ENCODE results near the gene PDCD1LG2. TPM values are rescaled to one million over a fixed set of nuclear protein-coding genes. Genes with fewer than 3 reads are reported as not detected.

The PDCD1LG2 gene
- total RNA-seq, 1 experiment from 2014 or later: 0.47 TPM

DNA sequence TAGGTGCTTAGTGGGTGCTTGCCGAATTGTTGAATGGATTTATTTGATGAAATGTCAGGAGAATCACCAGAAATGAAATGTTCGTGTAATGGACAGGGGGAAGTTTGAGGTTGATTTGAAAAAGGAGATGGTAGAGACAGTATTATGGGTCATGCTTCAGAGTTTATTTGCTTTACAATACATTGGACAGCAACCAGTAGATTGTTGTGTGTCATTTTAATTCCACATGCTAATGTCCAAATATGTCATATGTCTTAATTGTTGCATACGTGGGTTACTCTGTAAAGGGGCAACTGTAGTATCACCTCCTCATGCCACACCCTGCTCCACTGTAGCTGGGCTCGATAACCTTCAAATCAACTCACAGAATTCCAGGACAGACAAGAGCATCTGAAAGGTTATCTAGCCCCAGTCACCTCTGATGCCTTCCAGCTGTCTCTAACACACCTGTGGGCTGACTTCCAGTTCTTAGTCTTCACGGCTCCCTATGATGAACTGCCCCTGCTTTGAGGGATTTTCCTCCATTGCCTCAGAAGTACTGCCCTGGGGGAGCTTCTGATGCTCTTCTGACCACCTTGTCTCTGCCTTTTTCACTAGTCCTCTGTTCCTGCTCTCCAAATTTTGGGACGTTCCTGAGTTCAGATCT, 1.7 kb downstream of the PDCD1LG2 start:
- no peaks in the 10 kb centered on the region for H3K27me3 ChIP-seq (replicated peaks; ENCODE audit: insufficient read depth, low read depth, low read length, poor library complexity)
- intact Hi-C loops (cut with micrococcal nuclease; ENCODE audit: unreplicated experiment): no loop called here
- no peaks in the 10 kb centered on the region for H3K36me3 ChIP-seq (ENCODE audit: insufficient read depth, low read length, poor library complexity, severe bottlenecking)
- H3K4me3 ChIP-seq (ENCODE audit: low read depth, low read length, poor library complexity, severe bottlenecking): no peak overlapping the region
- BruUV-seq (replicated peaks): no TSS peak
- no peak overlapping the region for H3K27ac ChIP-seq (ENCODE audit: low read depth, low read length, poor library complexity, severe bottlenecking)
- TF ChIP-seq, protein P1, sequence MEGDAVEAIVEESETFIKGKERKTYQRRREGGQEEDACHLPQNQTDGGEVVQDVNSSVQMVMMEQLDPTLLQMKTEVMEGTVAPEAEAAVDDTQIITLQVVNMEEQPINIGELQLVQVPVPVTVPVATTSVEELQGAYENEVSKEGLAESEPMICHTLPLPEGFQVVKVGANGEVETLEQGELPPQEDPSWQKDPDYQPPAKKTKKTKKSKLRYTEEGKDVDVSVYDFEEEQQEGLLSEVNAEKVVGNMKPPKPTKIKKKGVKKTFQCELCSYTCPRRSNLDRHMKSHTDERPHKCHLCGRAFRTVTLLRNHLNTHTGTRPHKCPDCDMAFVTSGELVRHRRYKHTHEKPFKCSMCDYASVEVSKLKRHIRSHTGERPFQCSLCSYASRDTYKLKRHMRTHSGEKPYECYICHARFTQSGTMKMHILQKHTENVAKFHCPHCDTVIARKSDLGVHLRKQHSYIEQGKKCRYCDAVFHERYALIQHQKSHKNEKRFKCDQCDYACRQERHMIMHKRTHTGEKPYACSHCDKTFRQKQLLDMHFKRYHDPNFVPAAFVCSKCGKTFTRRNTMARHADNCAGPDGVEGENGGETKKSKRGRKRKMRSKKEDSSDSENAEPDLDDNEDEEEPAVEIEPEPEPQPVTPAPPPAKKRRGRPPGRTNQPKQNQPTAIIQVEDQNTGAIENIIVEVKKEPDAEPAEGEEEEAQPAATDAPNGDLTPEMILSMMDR (conservative IDR thresholded peaks at IDR 0.05; ENCODE audit: low read depth, low read length): no peak
- TF ChIP-seq EZH2 (IDR thresholded peaks at IDR 0.05; ENCODE audit: borderline replicate concordance, low read depth, low read length, poor library complexity, severe bottlenecking): no peak
- POLR2A ChIA-PET (ENCODE audit: low non-redundant PET): no interaction called here
- peaks cover 8% of the 10 kb centered on the region for H3K4me1 ChIP-seq (ENCODE audit: insufficient read depth, low read length, poor library complexity, severe bottlenecking)
- no peak for DNase-seq (ENCODE audit: low spot score)
- CTCF ChIA-PET: no interaction called here
- H3K9me3 ChIP-seq (ENCODE audit: low read depth, low read length, poor library complexity, severe bottlenecking): no peaks in the 10 kb centered on the region

DNA sequence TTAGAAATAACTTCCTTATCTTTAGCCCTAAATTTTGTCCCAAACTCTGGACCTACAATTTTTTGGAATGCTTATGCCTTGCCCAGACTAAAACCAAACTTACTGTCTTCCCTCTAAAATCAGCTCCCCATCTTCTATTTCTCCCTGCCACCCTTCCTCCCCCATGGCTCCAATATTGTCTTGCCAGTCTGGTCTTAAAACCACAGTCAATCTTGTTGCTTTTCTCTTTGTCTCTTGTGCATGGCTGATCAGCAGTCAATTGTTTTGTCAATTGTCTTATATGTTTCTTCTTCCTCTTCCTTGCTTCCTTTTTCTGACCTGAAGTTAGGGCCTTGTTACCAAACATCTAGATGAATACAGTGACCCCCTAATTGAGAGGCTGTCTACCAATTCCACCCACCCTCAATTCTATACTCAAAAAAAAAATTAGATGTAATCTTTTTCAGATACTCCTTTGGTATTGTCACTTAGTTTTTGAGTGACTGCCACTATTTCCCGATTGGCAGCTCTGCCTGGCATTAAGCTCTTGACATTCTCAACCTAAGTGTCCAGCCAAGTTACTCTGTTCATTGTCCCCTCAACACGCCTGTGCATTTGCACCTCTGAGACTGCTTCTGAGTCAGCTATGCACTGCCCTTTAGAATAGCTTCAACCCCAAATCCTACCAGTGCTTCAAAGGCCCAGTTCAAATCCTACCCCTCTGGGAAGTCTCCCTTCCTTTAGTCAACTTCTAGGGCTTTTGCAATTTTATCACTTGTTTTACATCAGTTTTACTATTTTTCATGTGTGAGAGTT, 2.5 kb downstream of the PDCD1LG2 start:
- ChIA-PET POLR2A (ENCODE audit: low non-redundant PET) (no interaction called here), CTCF (no interaction called here)
- no peak for DNase-seq (ENCODE audit: low spot score)
- H3K9me3 ChIP-seq (ENCODE audit: low read depth, low read length, poor library complexity, severe bottlenecking): no peaks in the 10 kb centered on the region
- no TSS peak for BruUV-seq (replicated peaks)
- H3K4me3 ChIP-seq (ENCODE audit: low read depth, low read length, poor library complexity, severe bottlenecking): no peak overlapping the region
- H3K36me3 ChIP-seq (ENCODE audit: insufficient read depth, low read length, poor library complexity, severe bottlenecking): no peaks in the 10 kb centered on the region
- no peak overlapping the region for H3K27ac ChIP-seq (ENCODE audit: low read depth, low read length, poor library complexity, severe bottlenecking)
- H3K4me1 ChIP-seq (ENCODE audit: insufficient read depth, low read length, poor library complexity, severe bottlenecking): peaks cover 8% of the 10 kb centered on the region
- no peaks in the 10 kb centered on the region for H3K27me3 ChIP-seq (replicated peaks; ENCODE audit: insufficient read depth, low read depth, low read length, poor library complexity)
- intact Hi-C loops (cut with micrococcal nuclease; ENCODE audit: unreplicated experiment): no loop called here
- TF ChIP-seq EZH2 (IDR thresholded peaks at IDR 0.05; ENCODE audit: borderline replicate concordance, low read depth, low read length, poor library complexity, severe bottlenecking): no peak
- TF ChIP-seq, protein P1 (conservative IDR thresholded peaks at IDR 0.05; ENCODE audit: low read depth, low read length): no peak

DNA sequence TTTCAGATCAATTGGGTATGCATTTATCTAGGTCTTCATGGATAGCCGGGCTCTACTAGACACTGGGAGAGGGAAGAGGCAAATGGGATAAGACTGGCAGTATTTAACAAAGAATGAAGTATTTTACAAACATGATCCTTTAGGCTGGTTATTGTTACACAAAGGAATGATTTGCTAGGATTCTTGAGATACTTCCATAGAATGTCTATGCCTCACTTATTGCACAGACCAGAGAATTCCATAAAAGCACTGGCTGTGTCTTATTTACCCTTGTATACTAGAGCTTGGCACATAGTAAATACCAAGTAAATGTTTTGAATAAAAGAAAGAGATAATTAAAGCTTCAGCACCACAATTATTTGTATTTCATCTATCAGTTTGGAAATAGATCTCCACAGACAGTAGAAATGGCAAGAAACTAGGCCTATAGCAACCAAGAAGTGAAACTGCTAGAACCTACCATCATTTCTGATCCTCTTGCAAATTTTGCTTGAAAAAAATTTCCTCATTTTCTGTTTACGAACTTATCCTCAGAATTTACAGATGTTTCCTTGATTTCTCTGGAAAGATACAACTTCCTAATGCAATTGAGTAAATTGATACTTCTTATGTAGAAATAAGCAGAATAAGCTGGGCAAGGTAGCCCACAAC, 3.8 kb downstream of the PDCD1LG2 start:
- BruUV-seq (replicated peaks): no TSS peak

More for the DNA sequence above, 3.8 kb downstream of the PDCD1LG2 start:
- no peak for DNase-seq (ENCODE audit: low spot score)
- Histone ChIP-seq H3K36me3 (ENCODE audit: insufficient read depth, low read length, poor library complexity, severe bottlenecking) (no peaks in the 10 kb centered on the region), H3K9me3 (ENCODE audit: low read depth, low read length, poor library complexity, severe bottlenecking) (no peaks in the 10 kb centered on the region), H3K4me1 (ENCODE audit: insufficient read depth, low read length, poor library complexity, severe bottlenecking) (peaks cover 8% of the 10 kb centered on the region), H3K27ac (ENCODE audit: low read depth, low read length, poor library complexity, severe bottlenecking) (no peak overlapping the region), H3K4me3 (ENCODE audit: low read depth, low read length, poor library complexity, severe bottlenecking) (no peak overlapping the region), H3K27me3 (replicated peaks; ENCODE audit: insufficient read depth, low read depth, low read length, poor library complexity) (no peaks in the 10 kb centered on the region)
- TF ChIP-seq EZH2 (IDR thresholded peaks at IDR 0.05; ENCODE audit: borderline replicate concordance, low read depth, low read length, poor library complexity, severe bottlenecking): no peak
- TF ChIP-seq, protein P1 (conservative IDR thresholded peaks at IDR 0.05; ENCODE audit: low read depth, low read length): no peak
- intact Hi-C loops (cut with micrococcal nuclease; ENCODE audit: unreplicated experiment): no loop called here
- ChIA-PET CTCF (no interaction called here), POLR2A (ENCODE audit: low non-redundant PET) (no interaction called here)
